ENCODE measurements around the gene DGKG. TPM values are rescaled to one million over a fixed set of nuclear protein-coding genes. Genes with fewer than 3 reads are reported as not detected.

DGKG gene
- polyA plus RNA-seq, 2 of the 4 experiments (the other 2 are of a cell fraction): 11.5 to 13.3 TPM

GRCh38 chr3:186382217-186382885 is 20.3 kb upstream of the DGKG start:
- no peaks in the 10 kb centered on the region for H3K9me3 ChIP-seq
- 58% methylated on average over 6 of the region's 6 CpGs for WGBS (ENCODE audit: missing lambda C conversion rate)
- no peak overlapping the region for H3K4me2 ChIP-seq
- H3K4me1 ChIP-seq: no peaks in the 10 kb centered on the region
- no peak for TF ChIP-seq MAZ (IDR thresholded peaks at IDR 0.05; ENCODE audit: borderline replicate concordance, low read depth, low read length)
- no peak for TF ChIP-seq CHD2 (IDR thresholded peaks at IDR 0.05; ENCODE audit: low read length, partially characterized antibody)
- no peak for TF ChIP-seq FOSL2 (IDR thresholded peaks at IDR 0.05)
- TF ChIP-seq FOSL2 (CRISPR knock-in tag; IDR thresholded peaks at IDR 0.05): no peak
- no peak for TF ChIP-seq CEBPB (IDR thresholded peaks at IDR 0.05)
- no peak for TF ChIP-seq PHF8 (IDR thresholded peaks at IDR 0.05; ENCODE audit: borderline replicate concordance, low read depth)
- TF ChIP-seq HEYL (CRISPR knock-in tag; IDR thresholded peaks at IDR 0.05): no peak
- TF ChIP-seq ESRRA (IDR thresholded peaks at IDR 0.05; ENCODE audit: borderline replicate concordance, low read length): no peak
- no peak for TF ChIP-seq KDM5A (IDR thresholded peaks at IDR 0.05)
- TF ChIP-seq NPAS2 (CRISPR knock-in tag; IDR thresholded peaks at IDR 0.05; ENCODE audit: borderline replicate concordance): no peak
- TF ChIP-seq POLR2A (IDR thresholded peaks at IDR 0.05; ENCODE audit: low read length): no peak
- no peak for TF ChIP-seq RNF2 (IDR thresholded peaks at IDR 0.05; ENCODE audit: borderline replicate concordance, low read depth)
- no peak for TF ChIP-seq HOXA7 (CRISPR knock-in tag; IDR thresholded peaks at IDR 0.05)
- TF ChIP-seq ATOH8 (CRISPR knock-in tag; IDR thresholded peaks at IDR 0.05; ENCODE audit: low read depth): no peak
- no peak for TF ChIP-seq TFCP2L1 (CRISPR knock-in tag; IDR thresholded peaks at IDR 0.05)
- TF ChIP-seq RAD21 (conservative IDR thresholded peaks at IDR 0.05 in 1 of 2, IDR thresholded peaks at IDR 0.05 in 1 of 2): no peak
- no peak for TF ChIP-seq HES2 (IDR thresholded peaks at IDR 0.05)
- TF ChIP-seq ZFP36 (IDR thresholded peaks at IDR 0.05; ENCODE audit: borderline replicate concordance, partially characterized antibody): no peak
- no peak for TF ChIP-seq HDAC2 (IDR thresholded peaks at IDR 0.05)
- no peak for TF ChIP-seq PBX3 (IDR thresholded peaks at IDR 0.05)
- TF ChIP-seq SMC3 (IDR thresholded peaks at IDR 0.05): no peak
- ATAC-seq: no peak
- no peak overlapping the region for H3K27ac ChIP-seq
- no peak for FAIRE-seq
- H3K4me3 ChIP-seq: no peak overlapping the region
- DNase-seq (ENCODE audit: low read depth in 1 of 2, low spot score in 1 of 2): no peak
- ChIA-PET POLR2A (no interaction called here), CTCF (interaction anchor here (1.0 to 1.2 kb wide), 2 partner anchors 10 to 23 kb away, joined by 3 to 4 read pairs; no protein-coding TSS in a partner anchor)

GRCh38 chr3:186381424-186382216 is 19.6 kb upstream of the DGKG start:
- WGBS (ENCODE audit: missing lambda C conversion rate): 41% methylated on average over 10 of the region's 10 CpGs
- FAIRE-seq (no peak), ATAC-seq (no peak), DNase-seq (ENCODE audit: low read depth in 1 of 2, low spot score in 1 of 2) (no peak)
- Histone ChIP-seq H3K4me1 (no peaks in the 10 kb centered on the region), H3K4me2 (0 out of 3 replicates have a peak overlapping the region, but pooled peaks have one; percentile 23), H3K27ac (no peak overlapping the region), H3K4me3 (no peak overlapping the region), H3K9me3 (no peaks in the 10 kb centered on the region)
- POLR2A ChIA-PET: no interaction called here
- TF ChIP-seq PBX3 (IDR thresholded peaks at IDR 0.05) (no peak), CHD4 (IDR thresholded peaks at IDR 0.05; ENCODE audit: borderline replicate concordance) (no peak), RNF2 (IDR thresholded peaks at IDR 0.05; ENCODE audit: borderline replicate concordance, low read depth) (no peak), REST (IDR thresholded peaks at IDR 0.05) (no peak), KDM1A (IDR thresholded peaks at IDR 0.05; ENCODE audit: low read depth) (no peak), NPAS2 (CRISPR knock-in tag; IDR thresholded peaks at IDR 0.05; ENCODE audit: borderline replicate concordance) (no peak), RCOR1 (IDR thresholded peaks at IDR 0.05; ENCODE audit: low read depth, low read length) (no peak), CTCF (IDR thresholded peaks at IDR 0.05) (no peak)
- CTCF ChIA-PET: interaction anchor here (1.0 to 1.2 kb wide), 2 partner anchors 23 to 32 kb away, joined by 3 to 4 read pairs; no protein-coding TSS in a partner anchor

Measured in A549 (cell line).